GM10847 (cell line): ENCODE data around the gene AMBN.

ENCODE experiments used
- POLR2A ChIP-seq: IDR thresholded peaks from 2 replicates; pipeline ENCODE4 v1.6.1; 2011; ENCODE audit not compliant: insufficient read length; ENCODE audit errors: extremely low read depth

Gene AMBN

DNA sequence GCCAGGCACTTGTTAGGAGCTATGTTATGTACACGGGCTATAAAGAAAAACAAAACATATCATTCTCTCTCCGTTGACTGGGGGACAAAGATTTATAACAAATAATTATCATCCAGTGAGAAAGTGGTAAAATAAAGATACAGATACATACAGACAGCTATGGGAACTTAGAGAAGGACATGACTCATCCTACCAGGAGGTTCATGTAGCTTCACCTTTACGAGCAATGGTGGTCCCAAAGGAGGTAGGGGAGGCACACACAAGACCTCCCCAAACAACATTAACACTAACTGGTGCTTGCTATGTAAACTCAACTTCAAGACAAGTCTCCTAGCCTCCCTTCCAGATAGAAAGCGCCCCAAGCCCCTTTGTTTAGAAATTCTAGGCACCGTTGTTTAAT lies 8.9 kb downstream of the AMBN start:
- TF ChIP-seq POLR2A: no peak

DNA sequence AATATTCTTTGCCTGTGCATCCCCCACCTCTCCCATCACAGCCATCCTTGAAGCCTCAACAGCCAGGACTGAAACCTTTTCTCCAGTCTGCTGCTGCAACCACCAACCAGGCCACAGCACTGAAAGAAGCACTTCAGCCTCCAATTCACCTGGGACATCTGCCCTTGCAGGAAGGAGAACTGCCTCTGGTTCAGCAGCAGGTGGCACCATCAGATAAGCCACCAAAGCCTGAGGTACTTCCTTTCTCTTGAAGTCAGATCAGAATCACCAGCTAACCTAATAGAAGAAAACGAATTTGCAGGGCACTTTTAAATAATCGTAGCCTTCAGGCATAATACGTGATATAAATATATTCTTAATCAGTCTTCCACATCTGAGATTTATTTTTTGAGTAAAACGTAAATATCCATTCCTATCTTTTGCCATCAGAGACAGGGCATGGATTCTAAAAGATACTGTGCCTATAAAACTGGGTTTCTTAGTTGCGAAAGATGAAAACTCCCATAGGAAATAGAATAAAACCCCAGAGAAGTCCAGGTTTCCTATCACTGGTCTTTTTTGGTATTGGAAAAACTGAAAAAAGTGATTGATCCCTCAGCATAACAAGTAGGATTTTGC lies 9.5 kb downstream of the AMBN start:
- no peak for TF ChIP-seq POLR2A

GRCh38 chr4:70603856-70604255 lies 11.8 kb downstream of the AMBN start:
- TF ChIP-seq POLR2A: no peak

GRCh38 chr4:70606459-70606858 lies 14.4 kb downstream of the AMBN start:
- no peak for TF ChIP-seq POLR2A

DNA sequence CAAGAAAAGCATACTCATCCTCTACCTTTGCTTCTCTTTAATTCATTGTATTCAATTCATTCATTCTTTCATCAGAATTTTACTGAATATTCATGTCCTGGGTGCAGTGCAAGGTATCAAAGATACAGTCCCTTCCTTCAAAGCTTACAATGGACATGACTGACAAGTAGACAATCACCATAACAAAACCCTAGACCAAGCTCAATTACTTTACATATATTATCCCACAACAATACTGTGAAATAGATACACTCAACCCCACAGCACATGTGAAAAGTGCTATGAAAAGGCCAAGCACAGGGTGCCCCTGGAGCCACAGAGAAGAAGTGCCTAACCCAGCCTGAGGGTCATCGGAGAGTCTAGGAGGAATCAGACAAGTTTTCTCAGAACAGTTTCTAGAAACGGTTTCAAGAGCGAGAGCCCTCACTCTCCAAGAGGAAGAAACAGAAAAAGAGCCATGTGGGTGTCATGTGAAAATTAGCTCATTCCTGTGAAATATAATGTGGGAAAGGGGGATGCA lies 15.3 kb downstream of the AMBN start:
- no peak for TF ChIP-seq POLR2A

DNA sequence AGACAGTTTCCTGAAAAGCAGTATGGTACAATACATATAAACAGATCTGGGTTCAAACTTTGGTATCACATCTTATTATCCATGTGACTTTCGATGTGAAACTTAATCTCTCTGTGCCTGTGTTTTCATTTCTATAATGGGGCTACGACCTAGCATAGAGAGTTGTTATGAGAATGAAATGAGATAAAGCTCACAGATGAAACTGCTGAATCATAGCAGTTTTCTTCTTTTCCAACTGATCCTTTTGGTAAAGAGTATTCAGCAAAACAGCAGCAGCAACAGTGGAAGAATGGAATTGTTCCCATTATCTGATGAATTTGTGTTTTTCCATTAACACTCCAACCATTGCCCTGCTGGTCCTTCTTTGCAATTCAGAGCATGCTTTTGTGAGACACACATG lies 16.3 kb downstream of the AMBN start:
- TF ChIP-seq POLR2A: no peak

GRCh38 chr4:70613306-70614183 lies 21.5 kb downstream of the AMBN start:
- TF ChIP-seq POLR2A: no peak

GRCh38 chr4:70614184-70614555 lies 22.1 kb downstream of the AMBN start:
- no peak for TF ChIP-seq POLR2A

GRCh38 chr4:70619288-70619687 lies 27.2 kb downstream of the AMBN start:
- TF ChIP-seq POLR2A: no peak

DNA sequence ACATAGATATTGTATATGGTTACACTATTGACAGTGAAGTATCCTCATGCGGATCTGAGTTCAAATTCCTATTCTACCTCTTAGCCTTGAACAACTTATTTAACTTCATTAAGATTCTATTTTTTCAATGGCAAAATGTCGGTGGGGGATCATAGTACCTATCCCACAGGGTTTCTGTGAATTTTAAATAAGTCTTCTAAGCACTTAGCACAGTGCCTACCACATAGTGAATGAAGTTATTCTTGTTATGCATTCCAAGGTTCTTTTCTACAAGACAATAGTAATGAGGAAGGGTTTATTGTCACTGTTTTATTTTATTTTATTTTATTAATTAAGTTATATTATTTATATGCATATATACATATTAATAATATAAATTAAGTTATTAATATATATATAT lies 27.7 kb downstream of the AMBN start:
- no peak for TF ChIP-seq POLR2A

- TF ChIP-seq POLR2A: no peak
Observed at GRCh38 chr4:70623323-70623722, 31.3 kb downstream of the AMBN start.

DNA sequence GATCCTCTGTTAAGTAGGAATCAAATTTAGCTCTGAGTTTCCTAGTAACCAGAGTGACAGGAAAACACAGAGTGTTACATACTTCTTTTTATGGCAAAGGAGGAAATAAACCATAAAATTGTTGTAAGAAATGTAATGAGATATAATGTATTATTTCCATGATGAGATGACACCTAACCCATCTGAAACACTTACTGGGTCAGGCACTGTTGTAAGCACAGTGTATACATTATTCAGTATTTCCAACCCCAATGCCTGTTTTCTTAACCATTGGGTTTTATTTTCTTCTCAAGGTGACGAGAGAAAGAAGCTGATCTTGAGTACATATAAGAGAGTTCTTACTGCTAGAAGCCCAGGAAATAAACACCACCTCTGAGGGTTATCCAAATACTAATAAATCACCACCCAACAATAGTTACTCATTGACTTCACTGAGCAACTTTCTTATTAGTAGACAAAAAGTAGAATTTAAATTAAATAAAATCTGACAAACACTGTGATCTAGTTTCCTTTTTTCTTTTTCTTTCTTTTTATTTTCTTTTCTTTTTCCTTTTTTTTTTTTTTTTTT lies 32.3 kb downstream of the AMBN start:
- TF ChIP-seq POLR2A: no peak

DNA sequence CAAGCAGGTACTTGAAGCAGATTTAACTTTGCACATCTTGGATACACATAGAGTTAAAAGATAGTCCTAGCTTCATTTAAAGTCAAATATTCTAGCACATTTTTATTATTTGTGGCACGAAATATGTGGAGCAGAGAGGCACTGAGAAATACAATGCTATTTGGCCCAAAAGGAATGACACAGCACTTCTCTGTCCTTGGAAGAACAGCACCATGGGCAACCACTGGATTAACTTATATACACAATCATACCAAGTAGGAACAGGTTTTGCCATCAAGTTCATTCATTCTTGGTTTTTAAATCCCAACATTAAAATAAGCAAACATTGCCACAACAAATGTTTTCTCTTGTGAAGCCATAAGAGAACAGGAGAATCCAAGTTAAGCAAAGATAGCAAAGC lies 35.6 kb downstream of the AMBN start:
- TF ChIP-seq POLR2A: no peak

GRCh38 chr4:70628444-70628843 lies 36.4 kb downstream of the AMBN start, which contains the start of gene ENAM:
Gene ENAM (plus strand): TSS chr4:70628744. CDS start chr4:70629501, 757 bp downstream.
- TF ChIP-seq POLR2A: no peak

DNA sequence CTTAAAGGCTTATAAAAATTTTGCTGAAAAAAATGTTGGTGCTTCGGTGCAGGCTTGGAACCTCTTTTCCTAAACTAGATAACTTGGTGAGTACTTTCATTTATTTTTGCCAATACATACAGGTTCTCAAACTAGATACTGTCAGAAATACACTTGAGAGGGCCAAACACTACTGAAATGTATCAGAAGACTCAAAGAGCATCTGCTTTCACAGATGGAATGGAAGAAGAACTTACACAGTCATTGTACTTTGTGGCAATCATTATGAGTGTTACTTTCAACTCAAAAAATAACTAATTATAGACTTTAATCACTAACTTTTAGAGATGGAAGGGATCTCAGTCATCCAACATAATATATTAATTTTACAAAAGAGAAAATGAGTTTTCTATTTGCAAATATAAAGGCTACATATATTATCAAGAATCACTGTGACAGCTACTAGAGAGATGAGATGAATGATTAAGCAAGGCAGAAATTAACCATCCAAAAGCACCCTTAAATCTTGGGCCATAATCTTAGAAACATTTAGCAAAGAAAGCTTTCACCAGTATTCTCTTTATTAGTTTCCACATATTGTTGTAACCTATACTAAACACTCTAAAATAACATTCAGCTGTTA lies 37.5 kb downstream of the AMBN start:
- no peak for TF ChIP-seq POLR2A

DNA sequence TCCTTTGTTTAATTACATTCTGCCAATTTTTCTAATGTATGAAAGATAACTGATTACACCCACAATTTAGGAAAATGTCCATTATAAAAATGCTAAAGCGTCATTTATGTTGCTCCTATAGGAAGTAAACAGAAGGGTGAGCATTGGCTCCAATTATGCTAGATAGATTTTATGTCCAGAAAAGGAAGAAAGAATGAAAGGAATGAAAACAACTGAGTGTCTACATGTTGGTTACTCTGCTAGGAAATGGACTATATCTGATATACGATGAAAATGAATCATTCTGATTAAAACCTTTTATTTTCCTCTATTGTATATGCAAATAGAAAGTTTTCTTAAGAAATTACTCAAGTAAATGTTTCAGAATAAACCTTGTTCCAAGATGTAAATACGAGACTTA lies 38.1 kb downstream of the AMBN start:
- TF ChIP-seq POLR2A: no peak
